Measurements from ENCODE around the gene KCNE1.
A peak's percentile ranks its signal among the peaks of the same experiment; 100 is the strongest.
"Not testable (repeated sequence)": the region's sequence is repeated elsewhere in the genome, so short reads cannot be mapped to it uniquely, and the experiment has no call there.

KCNE1 gene

GRCh38 chr21:34511787-34512455 is at the start of gene KCNE1:
KCNE1 (minus strand) TSS chr21:34512210; CDS start chr21:34449634, 62,576 bp downstream.
- no peak for DNase-seq (ENCODE audit: low read depth)

- DNase-seq (ENCODE audit: low read depth) = no peak
Observed at GRCh38 chr21:34561806-34562205, 49.8 kb upstream of the KCNE1 start.

GRCh38 chr21:34560609-34561008 is 48.6 kb upstream of the KCNE1 start:
- no peak for DNase-seq (ENCODE audit: low read depth)

GRCh38 chr21:34560021-34560420 is 48.0 kb upstream of the KCNE1 start:
- no peak for DNase-seq (ENCODE audit: low read depth)

GRCh38 chr21:34559089-34559631 is 47.1 kb upstream of the KCNE1 start:
- no peak for DNase-seq (ENCODE audit: low read depth)

GRCh38 chr21:34558166-34558565 is 46.2 kb upstream of the KCNE1 start:
- no peak for DNase-seq (ENCODE audit: low read depth)

- DNase-seq (ENCODE audit: low read depth) = no peak
Observed at GRCh38 chr21:34557261-34557660, 45.3 kb upstream of the KCNE1 start.

GRCh38 chr21:34554670-34555069 is 42.7 kb upstream of the KCNE1 start:
- DNase-seq (ENCODE audit: low read depth) = not testable (repeated sequence)

GRCh38 chr21:34554227-34554626 is 42.2 kb upstream of the KCNE1 start:
- no peak for DNase-seq (ENCODE audit: low read depth)

GRCh38 chr21:34553151-34553952 is 41.3 kb upstream of the KCNE1 start:
- DNase-seq (ENCODE audit: low read depth) = no peak

GRCh38 chr21:34552360-34553098 is 40.5 kb upstream of the KCNE1 start:
- no peak for DNase-seq (ENCODE audit: low read depth)

- DNase-seq (ENCODE audit: low read depth) = no peak
Observed at GRCh38 chr21:34550182-34550799, 38.3 kb upstream of the KCNE1 start.

GRCh38 chr21:34548781-34549376 is 36.9 kb upstream of the KCNE1 start:
- DNase-seq (ENCODE audit: low read depth) = no peak

- no peak for DNase-seq (ENCODE audit: low read depth)
Observed at GRCh38 chr21:34546542-34546941, 34.5 kb upstream of the KCNE1 start.

GRCh38 chr21:34545079-34545884 is 33.3 kb upstream of the KCNE1 start:
- peak; percentile 62 for DNase-seq (ENCODE audit: low read depth)

GRCh38 chr21:34544032-34544496 is 32.1 kb upstream of the KCNE1 start:
- DNase-seq (ENCODE audit: low read depth) = no peak

GRCh38 chr21:34543017-34543416 is 31.0 kb upstream of the KCNE1 start:
- no peak for DNase-seq (ENCODE audit: low read depth)

- DNase-seq (ENCODE audit: low read depth) = no peak
Observed at GRCh38 chr21:34540206-34540605, 28.2 kb upstream of the KCNE1 start.

GRCh38 chr21:34537838-34538237 is 25.8 kb upstream of the KCNE1 start:
- no peak for DNase-seq (ENCODE audit: low read depth)

- no peak for DNase-seq (ENCODE audit: low read depth)
Observed at GRCh38 chr21:34536820-34537219, 24.8 kb upstream of the KCNE1 start.

GRCh38 chr21:34536311-34536710 is 24.3 kb upstream of the KCNE1 start:
- no peak for DNase-seq (ENCODE audit: low read depth)

All from GM04504 (cell line).